Thoracic aorta (tissue), 2 donors: ENCODE data around the gene ADCY3. TPM values are rescaled to one million over a fixed set of nuclear protein-coding genes. Genes with fewer than 3 reads are reported as not detected.

Source experiments
- ATAC-seq: fragments of 150-250 bp; one replicate; pipeline ENCODE4 v1.8.0; 2017; ENCODE audit warnings: low read depth; ENCODE audit not compliant: insufficient number of reproducible peaks, low FRiP score
- DNase-seq: peaks from one replicate; pipeline ENCODE4 v3.0.0-alpha.2; 2020; ENCODE audit warnings: low spot score
- H3K27ac ChIP-seq, 2 donors: fragments of 200-600 bp; sonication (generic); 1 replicate in 1 of 2; 2 replicates in 1 of 2; pipeline ENCODE4 v1.5.1; 2016; ENCODE audit warnings: mild to moderate bottlenecking in 2 of 2, moderate library complexity in 2 of 2
- H3K27me3 ChIP-seq: fragments of 200-600 bp; sonication (generic); replicated peaks from 2 replicates; pipeline ENCODE4 v1.6.0; 2016; ENCODE audit warnings: mild to moderate bottlenecking; ENCODE audit not compliant: insufficient read depth
- H3K36me3 ChIP-seq: fragments of 200-600 bp; sonication (generic); one replicate; pipeline ENCODE4 v1.5.1; 2016
- H3K4me1 ChIP-seq, 2 donors: fragments of 200-600 bp; sonication (generic); 1 replicate in 1 of 2; 2 replicates in 1 of 2; pipeline versions ENCODE4 v1.5.1 to v1.6.0; 2016; ENCODE audit warnings: low read depth in 2 of 2, mild to moderate bottlenecking in 1 of 2; ENCODE audit not compliant: control insufficient read depth in 1 of 2
- H3K4me3 ChIP-seq: fragments of 200-600 bp; sonication (generic); 2 replicates; pipeline ENCODE4 v1.5.1; 2016; ENCODE audit warnings: mild to moderate bottlenecking
- H3K9me3 ChIP-seq: fragments of 200-600 bp; sonication (generic); 2 replicates; pipeline ENCODE4 v1.5.1; 2016
- CTCF ChIP-seq: fragments of 200-600 bp; sonication (generic); IDR thresholded peaks from one replicate; pipeline ENCODE4 v1.5.1; 2019; ENCODE audit warnings: antibody characterized with exemption
- total RNA-seq, 2 donors: library from RNA; depleted of rRNA; stranded (reverse); fragments of >200 nt; gene quantifications; one replicate each; pipeline versions ENCODE4 v1.1.0 to v1.2.3, GENCODE V29; 2016

The ADCY3 gene
- total RNA-seq, 2 donors from 2014 or later: 51.9 to 78.9 TPM

- H3K27ac ChIP-seq: no peak overlapping the region
- ATAC-seq (no peak), DNase-seq (no peak)
- TF ChIP-seq CTCF: no peak
- no peaks in the 10 kb centered on the region for H3K9me3 ChIP-seq
- no peaks in the 10 kb centered on the region for H3K27me3 ChIP-seq
- peaks cover 6 to 12% of the 10 kb centered on the region in 2 donors for H3K4me1 ChIP-seq
- no peak overlapping the region for H3K4me3 ChIP-seq
- no peaks in the 10 kb centered on the region for H3K36me3 ChIP-seq
Observed at GRCh38 chr2:24788816-24789215, 131.2 kb downstream of the ADCY3 start.

GRCh38 chr2:24787532-24787931 is 132.5 kb downstream of the ADCY3 start:
- no peaks in the 10 kb centered on the region for H3K9me3 ChIP-seq
- DNase-seq (no peak), ATAC-seq (no peak)
- H3K27me3 ChIP-seq: no peaks in the 10 kb centered on the region
- no peaks in the 10 kb centered on the region for H3K36me3 ChIP-seq
- peaks cover 4 to 6% of the 10 kb centered on the region in 2 donors for H3K4me1 ChIP-seq
- H3K4me3 ChIP-seq: no peak overlapping the region
- no peak for TF ChIP-seq CTCF
- no peak overlapping the region for H3K27ac ChIP-seq

- Histone ChIP-seq H3K27ac (no peak overlapping the region), H3K36me3 (no peaks in the 10 kb centered on the region), H3K4me3 (no peak overlapping the region), H3K27me3 (no peaks in the 10 kb centered on the region), H3K4me1 (no peaks in the 10 kb centered on the region), H3K9me3 (no peaks in the 10 kb centered on the region)
- no peak for TF ChIP-seq CTCF
- ATAC-seq (no peak), DNase-seq (no peak)
Observed at GRCh38 chr2:24785671-24786321, 134.2 kb downstream of the ADCY3 start.

- Histone ChIP-seq H3K27me3 (no peaks in the 10 kb centered on the region), H3K4me1 (no peaks in the 10 kb centered on the region), H3K36me3 (no peaks in the 10 kb centered on the region), H3K27ac (no peak overlapping the region), H3K9me3 (no peaks in the 10 kb centered on the region), H3K4me3 (no peak overlapping the region)
- ATAC-seq: no peak
- no peak for TF ChIP-seq CTCF
- DNase-seq: no peak
Observed at GRCh38 chr2:24783641-24784040, 136.4 kb downstream of the ADCY3 start.

- ATAC-seq (no peak), DNase-seq (no peak)
- H3K27me3 ChIP-seq: no peaks in the 10 kb centered on the region
- no peak overlapping the region for H3K27ac ChIP-seq
- H3K36me3 ChIP-seq: no peaks in the 10 kb centered on the region
- no peaks in the 10 kb centered on the region for H3K9me3 ChIP-seq
- no peak for TF ChIP-seq CTCF
- no peak overlapping the region for H3K4me3 ChIP-seq
- no peaks in the 10 kb centered on the region for H3K4me1 ChIP-seq
Observed at GRCh38 chr2:24779116-24779515, 140.9 kb downstream of the ADCY3 start.
